ENCODE results near the gene PPM1J.

GRCh38 chr1:112677501-112677900 is 37.6 kb downstream of the PPM1J start:
- TF ChIP-seq POLR2AphosphoS5 (IDR thresholded peaks at IDR 0.05; ENCODE audit: low read depth, low read length) (no peak), POLR2A (IDR thresholded peaks at IDR 0.05; ENCODE audit: low read depth, low read length) (no peak)
